Cardiac fibroblast (primary cell): ENCODE results near the gene COMMD6.
"Not testable (repeated sequence)": the region's sequence is repeated elsewhere in the genome, so short reads cannot be mapped to it uniquely, and the experiment has no call there.

Experiments
- DNase-seq, 2 donors: peaks; one replicate each; pipeline versions ENCODE4 v3.0.0 to v3.0.0-alpha.2; 2010; ENCODE audit warnings: low read depth in 2 of 2
- H3K4me3 ChIP-seq, 2 donors: replicated peaks in 1 of 2; 1 replicate in 1 of 2; 2 replicates in 1 of 2; pipeline ENCODE4 v1.5.1; 2011; ENCODE audit warnings: low read depth in 2 of 2, low read length in 2 of 2, mild to moderate bottlenecking in 2 of 2, moderate library complexity in 1 of 2
- TF ChIP-seq, protein P1 (sequence below): IDR thresholded peaks from one replicate; pipeline ENCODE4 v1.5.1; 2011; ENCODE audit warnings: low read depth, mild to moderate bottlenecking, low read length, inconsistent platforms

The COMMD6 gene

DNA sequence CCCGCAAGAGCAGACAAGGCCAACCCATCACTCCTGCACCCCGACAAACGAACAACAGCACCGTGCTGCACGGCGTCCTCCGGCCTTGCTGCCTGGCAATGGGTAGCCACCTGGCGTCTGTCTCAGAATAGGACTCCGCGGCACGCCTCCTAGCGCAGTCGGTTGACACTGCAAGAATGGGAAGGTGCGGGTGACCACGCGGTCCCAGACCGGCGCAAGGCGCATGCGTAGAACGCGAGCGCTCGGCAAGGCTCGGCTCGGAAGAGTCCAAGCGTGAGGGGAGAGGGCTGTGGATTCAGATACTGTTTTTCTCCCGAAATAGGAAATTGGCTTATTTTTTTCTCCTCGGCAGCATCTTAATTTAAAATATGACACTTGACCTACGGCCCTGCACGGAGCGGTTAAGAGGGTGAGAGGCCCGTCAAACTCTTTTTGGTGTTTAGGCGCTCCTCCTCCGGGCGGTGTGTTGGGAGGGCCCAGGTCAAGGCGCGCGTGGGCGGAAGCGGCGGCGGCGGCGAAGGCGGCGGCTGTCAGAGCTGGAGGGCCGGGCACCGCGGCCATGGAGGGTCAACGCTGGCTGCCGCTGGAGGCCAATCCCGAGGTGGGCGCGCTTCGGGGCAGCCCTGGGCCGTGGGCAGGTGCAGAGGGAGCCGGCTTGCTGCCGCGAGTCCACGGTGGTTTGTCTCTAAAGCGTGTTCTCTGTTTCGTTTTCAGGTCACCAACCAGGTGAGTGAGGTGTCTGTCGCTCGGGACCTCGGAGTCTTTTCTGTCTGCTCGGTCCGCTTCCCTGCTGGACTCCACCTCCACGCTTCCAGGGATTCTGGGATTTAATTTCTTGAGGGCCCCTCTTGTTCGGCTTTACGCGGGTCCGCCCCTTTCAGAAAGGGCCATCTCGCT lies 11.9 kb upstream of the COMMD6 start, which contains the start of gene UCHL3:
UCHL3 (plus strand) TSS at position 530 of the 897 bp plus-strand sequence; CDS start at position 560, 30 bp downstream.
- TF ChIP-seq, protein P1, sequence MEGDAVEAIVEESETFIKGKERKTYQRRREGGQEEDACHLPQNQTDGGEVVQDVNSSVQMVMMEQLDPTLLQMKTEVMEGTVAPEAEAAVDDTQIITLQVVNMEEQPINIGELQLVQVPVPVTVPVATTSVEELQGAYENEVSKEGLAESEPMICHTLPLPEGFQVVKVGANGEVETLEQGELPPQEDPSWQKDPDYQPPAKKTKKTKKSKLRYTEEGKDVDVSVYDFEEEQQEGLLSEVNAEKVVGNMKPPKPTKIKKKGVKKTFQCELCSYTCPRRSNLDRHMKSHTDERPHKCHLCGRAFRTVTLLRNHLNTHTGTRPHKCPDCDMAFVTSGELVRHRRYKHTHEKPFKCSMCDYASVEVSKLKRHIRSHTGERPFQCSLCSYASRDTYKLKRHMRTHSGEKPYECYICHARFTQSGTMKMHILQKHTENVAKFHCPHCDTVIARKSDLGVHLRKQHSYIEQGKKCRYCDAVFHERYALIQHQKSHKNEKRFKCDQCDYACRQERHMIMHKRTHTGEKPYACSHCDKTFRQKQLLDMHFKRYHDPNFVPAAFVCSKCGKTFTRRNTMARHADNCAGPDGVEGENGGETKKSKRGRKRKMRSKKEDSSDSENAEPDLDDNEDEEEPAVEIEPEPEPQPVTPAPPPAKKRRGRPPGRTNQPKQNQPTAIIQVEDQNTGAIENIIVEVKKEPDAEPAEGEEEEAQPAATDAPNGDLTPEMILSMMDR = peak; percentile 94
- H3K4me3 ChIP-seq = peak within 1 kb of the TSS; percentile 85 to 94
- DNase-seq = peak; percentile 97

DNA sequence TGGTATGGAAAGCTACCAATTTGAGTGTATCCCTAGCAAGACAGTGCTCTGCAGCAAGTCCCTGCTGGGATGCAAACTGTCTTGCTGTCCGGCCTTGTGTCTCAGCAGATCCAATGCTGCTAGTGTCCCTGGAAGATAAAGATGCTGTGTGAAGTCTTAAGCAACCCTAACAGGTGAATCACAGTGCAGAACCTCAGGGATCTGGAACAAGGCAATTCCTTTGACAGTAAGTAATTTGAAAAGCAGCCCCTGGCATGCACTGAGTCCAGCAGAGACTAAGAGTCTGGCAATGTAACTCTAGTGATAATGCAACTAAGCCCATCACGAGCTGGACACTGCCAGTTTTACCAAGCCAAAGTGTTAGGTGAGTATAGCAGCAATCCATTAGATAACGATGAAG lies 10.3 kb upstream of the COMMD6 start:
- no peak overlapping the region for H3K4me3 ChIP-seq
- TF ChIP-seq, protein P1 = no peak
- no peak for DNase-seq

DNA sequence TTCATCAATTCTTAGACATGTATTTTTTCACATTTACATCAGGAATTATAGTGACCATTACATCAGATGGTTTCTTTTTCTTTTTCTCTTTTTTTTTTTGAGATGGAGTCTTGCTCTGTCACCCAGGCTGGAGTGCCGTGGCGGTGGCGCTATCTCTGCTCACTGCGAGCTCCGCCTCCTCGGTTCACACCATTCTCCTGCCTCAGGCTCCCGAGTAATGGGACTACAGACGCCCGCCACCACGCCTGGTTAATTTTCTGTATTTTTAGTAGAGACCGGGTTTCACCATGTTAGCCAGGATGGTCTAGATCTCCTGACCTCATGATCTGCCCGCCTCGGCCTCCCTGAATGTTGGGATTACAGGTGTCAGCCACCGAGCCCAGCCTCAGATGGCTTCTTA lies 7.7 kb upstream of the COMMD6 start:
- DNase-seq, H3K4me3 ChIP-seq: not testable (repeated sequence)

DNA sequence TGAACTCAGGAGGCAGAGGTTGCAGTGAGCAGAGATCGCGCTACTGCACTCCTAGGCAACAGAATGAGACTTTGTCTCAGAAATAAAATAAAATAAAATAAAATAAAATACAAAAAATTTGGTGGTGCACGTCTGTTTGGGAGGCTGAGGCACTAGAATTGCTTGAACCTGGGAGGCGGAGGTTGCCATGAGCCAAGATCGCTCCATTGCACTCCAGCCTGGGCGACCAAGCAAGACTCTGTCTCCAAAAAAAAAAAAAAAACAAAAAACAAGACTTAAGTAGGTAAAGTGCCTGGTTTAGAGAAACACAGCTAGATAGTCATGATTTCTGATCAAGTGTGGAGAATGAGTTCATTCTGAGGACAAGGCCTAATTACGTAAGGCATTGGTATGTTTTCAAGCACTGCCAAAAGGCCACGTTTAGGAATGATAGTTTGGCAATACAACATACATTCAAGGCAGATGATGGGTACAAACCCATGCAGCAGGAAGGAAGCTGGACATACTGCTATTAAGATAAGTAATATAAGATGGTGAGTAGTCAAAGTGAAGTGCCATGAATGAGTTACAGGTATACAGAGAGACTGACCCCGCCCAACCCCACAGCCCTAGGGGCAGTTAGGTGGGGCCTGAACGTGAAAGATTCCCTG lies 7.2 kb upstream of the COMMD6 start:
- TF ChIP-seq, protein P1 = no peak
- no peak overlapping the region for H3K4me3 ChIP-seq
- peak; percentile 90 to 92 for DNase-seq

DNA sequence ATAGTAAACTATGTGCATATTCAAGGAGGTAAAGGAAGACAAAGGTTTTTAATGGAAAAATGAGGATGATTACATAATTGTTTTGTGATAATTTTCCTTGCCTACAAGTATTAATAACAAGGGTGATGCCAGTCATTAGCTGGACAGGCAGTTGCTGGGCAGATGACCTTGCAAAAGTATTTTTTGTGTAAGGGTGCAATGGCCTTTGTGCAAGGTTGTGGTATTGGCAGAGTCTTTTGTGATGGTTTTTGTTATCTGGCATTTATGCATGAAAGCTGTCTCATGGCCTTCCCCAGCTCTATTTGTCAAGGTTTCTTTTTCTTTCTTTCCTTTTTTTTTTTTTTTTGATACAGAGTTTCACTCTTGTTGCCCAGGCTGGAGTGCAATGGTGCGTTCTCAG lies 4.3 kb upstream of the COMMD6 start:
- no peak overlapping the region for H3K4me3 ChIP-seq
- no peak for DNase-seq
- TF ChIP-seq, protein P1 = no peak

DNA sequence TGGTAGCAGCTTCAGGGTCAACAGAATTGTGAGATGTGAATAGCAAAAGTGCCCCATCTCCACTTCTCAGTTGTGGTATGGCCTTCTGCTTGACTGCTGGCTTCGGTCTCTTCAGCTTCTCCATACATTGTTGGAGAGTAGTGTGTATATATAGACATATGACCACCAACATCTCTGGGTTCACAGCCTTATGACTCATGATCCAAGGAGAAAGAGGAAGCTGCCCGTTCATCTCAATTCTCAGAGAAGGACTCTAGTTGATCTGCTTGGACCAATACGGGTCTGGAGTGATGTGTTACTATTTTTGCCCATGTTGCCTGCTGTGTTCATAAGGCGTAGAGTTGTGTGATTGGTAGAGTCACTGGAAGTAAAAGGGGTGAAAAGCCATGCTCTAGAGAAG lies 3.6 kb upstream of the COMMD6 start:
- TF ChIP-seq, protein P1 = no peak
- DNase-seq = peak in 1 of 2 donors; percentile 25
- H3K4me3 ChIP-seq = no peak overlapping the region

DNA sequence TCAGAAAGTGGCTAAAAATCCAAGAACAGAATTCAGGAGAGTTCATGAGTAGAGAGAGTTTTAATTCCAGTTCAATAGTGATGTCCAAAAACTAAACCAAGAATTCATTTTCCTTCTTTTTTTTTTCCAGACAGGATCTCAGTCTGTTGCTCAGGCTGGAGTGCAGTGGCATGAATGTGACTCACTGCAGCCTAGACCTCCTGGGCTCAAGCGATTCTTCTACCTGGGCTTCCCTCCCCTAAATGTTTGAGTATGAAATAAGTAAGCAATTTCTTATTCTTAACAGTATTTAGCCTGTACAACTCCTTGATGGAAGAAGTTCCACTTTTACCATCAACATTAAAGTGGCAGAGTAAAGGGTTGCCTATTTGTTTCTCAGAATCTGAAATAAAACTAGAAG lies 3.8 kb downstream of the COMMD6 start:
- TF ChIP-seq, protein P1 = no peak
- H3K4me3 ChIP-seq = no peak overlapping the region
- DNase-seq = no peak
